GM21447 (cell line): ENCODE results near the gene C1QTNF12.
"Not testable (repeated sequence)": the region's sequence is repeated elsewhere in the genome, so short reads cannot be mapped to it uniquely, and the experiment has no call there.

Experiments used
- ATAC-seq: cut with Tn5 transposase; IDR thresholded peaks from one replicate; pipeline ENCODE4 v1.9.1; 2021; ENCODE audit not compliant: unreplicated experiment

C1QTNF12 gene

DNA sequence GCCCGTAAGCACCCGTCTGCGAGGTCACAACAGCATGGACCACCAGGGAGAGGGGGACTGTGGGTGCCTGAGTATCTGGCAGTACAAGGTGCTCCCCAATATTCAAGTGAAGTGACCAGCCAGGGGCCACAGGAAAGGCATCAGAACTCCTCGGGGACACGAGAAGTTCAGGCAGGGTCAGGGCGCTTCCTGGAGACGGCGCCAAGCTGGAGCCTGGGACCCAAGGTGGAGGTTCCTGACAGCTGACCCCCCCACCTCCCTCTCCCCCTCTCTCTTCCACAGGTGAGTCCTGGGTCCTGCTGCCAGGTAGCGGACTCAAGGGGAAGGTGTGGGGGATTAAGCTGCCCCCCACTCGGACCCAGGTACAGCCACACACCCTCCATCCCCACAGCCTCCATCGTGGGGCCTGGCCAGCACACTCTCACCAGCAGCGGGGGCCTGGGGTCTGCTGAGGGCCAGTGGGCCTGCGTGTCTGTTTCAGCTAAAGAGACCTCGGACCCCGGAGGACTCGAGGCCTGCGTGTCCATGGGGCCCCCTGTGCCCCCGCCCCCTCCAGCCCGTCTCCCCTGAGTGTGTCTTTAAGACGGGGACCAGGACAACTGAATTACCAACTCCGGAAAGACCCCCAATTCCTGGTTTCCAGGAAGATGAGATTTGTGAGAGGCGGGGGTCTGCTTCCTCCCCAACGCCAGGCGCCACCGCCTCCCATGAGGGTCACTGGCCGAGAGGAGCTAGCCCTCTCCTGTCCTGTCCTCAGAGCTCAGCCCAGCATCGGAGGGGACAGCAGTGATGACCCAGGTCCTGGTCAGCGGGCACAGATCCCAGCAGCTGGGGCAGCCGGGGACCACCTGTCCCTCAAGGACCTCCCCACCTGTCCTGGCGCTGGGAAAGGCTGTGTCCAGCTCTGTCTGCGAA, 46.3 kb downstream of the C1QTNF12 start:
- no peak for ATAC-seq

DNA sequence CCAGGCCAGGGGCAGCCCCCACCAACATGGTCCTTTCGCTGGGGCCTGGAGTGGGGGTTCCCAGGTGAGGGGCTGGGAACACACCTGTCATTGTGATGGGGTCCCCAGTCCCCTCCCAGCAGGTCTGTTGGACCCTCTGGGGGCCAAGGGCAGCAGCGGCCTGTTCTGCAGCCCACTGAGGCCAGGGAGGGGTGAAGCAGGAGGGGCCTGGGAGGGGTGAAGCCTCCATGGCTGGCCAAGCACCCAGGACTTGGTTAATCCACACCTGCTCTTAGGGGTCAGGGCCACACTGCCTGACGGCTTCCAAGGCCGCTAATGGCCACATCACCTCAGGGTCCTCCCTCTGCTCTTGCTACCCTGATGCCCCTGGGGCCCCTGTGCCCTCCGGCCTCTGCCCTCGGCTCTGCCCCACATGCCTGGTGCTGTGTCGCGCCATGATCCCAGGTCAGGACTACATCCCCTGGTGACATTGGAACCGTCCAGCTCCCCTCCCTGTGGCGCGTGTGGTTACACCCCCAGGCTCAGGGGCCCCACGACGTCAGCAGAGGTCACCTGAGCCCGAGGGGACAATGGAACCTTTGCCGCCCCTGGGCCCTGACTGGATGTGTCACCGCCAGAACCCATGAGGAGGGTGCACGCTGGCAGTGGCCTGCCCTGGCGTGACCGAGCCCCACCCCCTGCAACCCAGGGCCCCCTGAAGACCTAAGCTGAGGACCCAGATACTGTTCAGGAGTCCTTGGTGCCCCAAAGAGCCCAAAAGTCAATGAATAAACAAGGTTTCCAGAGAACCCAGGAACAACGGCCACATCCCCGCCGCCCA, 47.2 kb downstream of the C1QTNF12 start:
- no peak for ATAC-seq

DNA sequence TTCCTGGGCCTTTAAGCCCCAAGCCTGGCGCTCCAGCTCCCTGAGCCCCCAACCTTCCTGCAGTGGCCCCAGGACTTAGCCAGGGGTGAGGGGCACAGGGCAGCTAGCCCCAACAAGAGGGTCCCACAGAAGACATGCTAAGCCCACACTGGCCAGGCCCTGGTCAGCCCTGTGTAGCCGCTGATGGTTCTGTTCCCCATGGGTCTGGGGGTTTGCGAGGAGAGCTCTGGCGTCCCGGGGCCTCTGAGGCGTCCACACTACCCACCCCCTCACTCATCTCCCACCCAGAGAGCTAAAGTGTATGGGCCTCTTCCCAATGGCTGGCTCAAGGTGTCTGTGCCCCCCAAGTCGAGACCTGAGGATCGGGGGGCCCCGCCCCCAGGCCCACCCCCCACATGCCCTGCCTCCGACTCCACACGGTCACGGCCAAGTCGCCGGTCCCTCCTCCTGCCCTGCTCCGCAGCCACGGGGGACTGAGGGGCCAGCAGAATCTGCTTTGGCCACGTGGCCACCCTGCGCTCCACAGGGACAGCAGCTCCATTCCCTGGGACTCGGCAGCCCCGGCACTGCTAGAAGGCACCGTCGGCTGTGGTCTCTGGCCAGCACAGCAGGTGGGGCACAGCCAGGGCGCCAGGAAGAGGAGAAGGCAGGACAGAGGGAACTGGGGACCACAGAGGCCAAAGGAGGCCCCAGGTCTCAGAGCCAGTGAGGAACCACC, 47.9 kb downstream of the C1QTNF12 start:
- no peak for ATAC-seq

DNA sequence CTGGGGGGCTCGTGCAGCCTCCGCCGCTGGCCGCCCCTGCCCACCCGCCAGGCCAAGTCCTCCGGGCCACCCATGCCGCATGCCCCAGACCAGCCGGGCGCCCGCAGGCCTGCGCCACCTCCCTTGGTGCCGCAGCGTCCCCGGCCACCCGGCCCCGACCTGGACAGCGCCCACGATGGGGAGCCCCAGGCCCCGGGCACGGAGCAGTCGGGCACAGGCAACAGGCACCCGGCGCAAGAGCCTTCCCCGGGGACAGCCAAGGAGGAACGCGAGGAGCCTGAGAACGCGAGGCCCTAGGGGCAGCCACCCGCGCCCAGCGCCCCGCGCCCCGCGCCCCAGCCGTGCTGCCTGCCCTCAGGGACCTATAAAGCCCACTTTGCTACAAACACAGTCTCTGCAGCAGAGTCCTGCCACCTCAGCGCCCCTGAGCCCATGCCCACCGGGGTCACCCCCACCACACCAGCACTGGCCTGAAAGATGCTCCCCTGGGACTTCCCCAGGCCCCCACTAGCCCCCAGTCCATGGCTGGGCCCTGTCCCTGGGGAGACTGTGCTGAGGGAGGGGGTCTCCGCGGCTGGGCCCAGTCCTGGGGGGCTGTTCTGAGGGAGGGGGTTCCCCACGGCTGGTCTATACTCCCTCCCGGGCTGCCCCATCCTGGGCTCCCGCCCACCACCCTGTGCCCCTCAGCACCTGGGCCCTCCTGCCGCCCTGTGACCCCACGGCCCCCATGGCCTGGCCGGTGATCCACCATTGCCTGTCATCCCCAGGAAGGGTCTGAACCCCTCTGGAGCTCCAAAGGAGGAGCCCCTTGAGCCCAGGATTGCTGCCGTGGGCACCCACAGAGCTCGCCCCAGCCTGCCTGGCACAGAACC, 48.7 kb downstream of the C1QTNF12 start:
- ATAC-seq: no peak

DNA sequence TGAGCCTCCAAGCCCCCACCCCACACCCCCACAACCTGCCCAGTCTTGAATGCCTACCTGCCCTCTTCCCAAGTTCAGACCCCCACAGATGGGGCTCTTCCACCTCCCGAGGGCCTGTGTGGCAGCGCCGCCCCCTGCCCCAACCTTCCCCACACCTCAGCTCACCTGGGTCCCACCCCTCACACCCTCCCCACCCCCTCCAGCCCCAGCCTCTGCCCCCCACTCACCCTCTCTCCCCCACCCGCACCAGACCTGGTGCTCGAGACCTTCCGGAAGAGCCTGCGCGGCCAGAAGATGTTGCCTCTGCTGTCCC, 49.4 kb downstream of the C1QTNF12 start:
- ATAC-seq: no peak

DNA sequence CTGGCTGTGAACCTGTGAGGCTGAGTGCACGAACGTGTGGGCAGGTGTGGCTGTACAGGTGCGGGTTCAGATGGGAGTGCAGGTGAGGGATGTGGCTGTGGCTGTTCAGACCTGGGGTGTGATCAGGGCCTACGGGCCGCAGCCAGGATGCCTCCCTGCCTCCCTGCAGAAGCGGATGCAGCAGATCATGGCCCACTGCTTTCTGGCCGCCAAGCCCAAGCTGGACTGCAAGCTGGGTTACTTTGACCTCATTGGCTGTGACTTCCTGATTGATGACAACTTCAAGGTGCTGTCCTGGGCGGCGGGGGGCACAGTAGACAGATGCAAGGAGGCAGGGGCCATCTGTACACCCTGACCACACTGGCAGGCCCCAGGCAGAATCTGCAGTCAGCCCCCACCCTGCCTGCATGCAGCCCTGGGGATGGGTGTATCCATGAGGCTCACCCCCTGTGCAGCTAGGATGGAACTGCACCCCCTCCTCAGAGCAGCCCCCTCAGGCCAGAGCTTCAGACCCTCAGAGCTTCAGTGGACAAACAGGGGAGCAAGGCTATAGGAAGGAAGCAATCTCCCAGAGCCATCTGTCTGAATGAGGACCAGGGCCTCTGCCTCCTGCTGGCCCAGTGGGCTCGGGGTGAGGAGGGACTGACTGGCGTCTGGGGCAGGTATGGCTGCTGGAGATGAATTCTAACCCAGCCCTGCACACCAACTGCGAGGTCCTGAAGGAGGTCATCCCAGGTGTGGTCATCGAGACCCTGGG, 49.9 kb downstream of the C1QTNF12 start:
- no peak for ATAC-seq

DNA sequence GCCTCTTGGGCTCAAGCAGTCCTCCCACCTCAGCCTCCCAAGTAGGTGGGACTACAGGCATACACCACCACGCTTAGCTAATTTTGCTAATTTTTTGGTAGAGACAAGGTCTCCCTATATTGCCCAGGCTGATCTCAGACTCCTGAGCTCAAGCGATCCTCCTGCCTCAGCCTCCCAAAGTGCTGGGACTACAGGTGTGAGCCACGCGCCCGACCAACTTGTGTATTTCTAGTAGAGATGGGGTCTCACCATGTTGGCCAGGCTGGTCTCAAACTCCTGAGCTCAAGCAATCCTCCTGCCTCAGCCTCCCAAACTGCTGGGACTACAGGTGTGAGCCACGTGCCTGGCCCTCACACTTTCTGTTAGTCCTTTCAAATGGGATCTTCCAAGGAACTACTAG, 50.8 kb downstream of the C1QTNF12 start:
- not testable (repeated sequence) for ATAC-seq

DNA sequence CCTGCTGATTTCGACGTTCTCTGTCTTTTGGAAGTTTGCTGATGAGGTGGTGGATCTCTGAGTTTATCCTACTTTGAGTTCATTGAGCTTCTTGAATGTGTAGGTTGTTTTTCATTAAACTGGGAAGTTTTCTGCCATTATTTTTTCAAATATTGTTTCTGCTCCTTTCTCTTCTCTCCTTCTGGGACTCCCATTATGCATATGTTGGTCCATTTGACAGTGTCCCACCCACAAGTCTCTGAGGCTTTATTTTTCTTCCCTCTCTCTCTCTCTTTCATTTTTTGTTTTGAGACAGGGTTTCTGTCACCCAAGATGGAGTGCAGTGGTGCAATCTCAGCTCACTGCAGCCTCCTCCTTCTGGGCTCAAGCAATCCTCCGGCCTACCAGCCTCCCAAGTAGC, 51.8 kb downstream of the C1QTNF12 start:
- ATAC-seq: no peak
